GM10266 (cell line): ENCODE measurements around the gene AQP6.

ENCODE experiments used
- DNase-seq: peaks from one replicate; pipeline ENCODE4 v3.0.0; 2012; ENCODE audit errors: extremely low spot score
- CTCF ChIP-seq: IDR thresholded peaks from 2 replicates; pipeline ENCODE4 v1.5.1; 2012; ENCODE audit warnings: mild to moderate bottlenecking, low read depth; ENCODE audit not compliant: control insufficient read depth, insufficient read depth; ENCODE audit errors: missing control alignments

The AQP6 gene

GRCh38 chr12:50016501-50017475 lies 44.0 kb downstream of the AQP6 start:
- no peak for TF ChIP-seq CTCF
- DNase-seq = no peak

- DNase-seq = no peak
- TF ChIP-seq CTCF = no peak
Observed at GRCh38 chr12:50017641-50018040, 44.9 kb downstream of the AQP6 start.

- DNase-seq = no peak
- TF ChIP-seq CTCF = no peak
Observed at GRCh38 chr12:50018154-50018553, 45.4 kb downstream of the AQP6 start.

- TF ChIP-seq CTCF = no peak
Observed at GRCh38 chr12:50018968-50019367, 46.2 kb downstream of the AQP6 start.

GRCh38 chr12:50019524-50019923 lies 46.8 kb downstream of the AQP6 start:
- no peak for TF ChIP-seq CTCF
- no peak for DNase-seq

More at GRCh38 chr12:50018968-50019367, 46.2 kb downstream of the AQP6 start:
- DNase-seq = no peak

- DNase-seq = no peak
Observed at GRCh38 chr12:50021031-50021430, 48.3 kb downstream of the AQP6 start.

More at GRCh38 chr12:50021031-50021430, 48.3 kb downstream of the AQP6 start:
- no peak for TF ChIP-seq CTCF
